IPS-18c (cell line): Measurements from ENCODE around the gene CPPED1.
"Not testable (repeated sequence)": the region's sequence is repeated elsewhere in the genome, so short reads cannot be mapped to it uniquely, and the experiment has no call there.

Experiments
- H3K4me3 ChIP-seq: 2 replicates; pipeline ENCODE4 v1.7.0; 2013; ENCODE audit warnings: low read depth, mild to moderate bottlenecking, low read length, moderate library complexity; ENCODE audit not compliant: insufficient read depth
- H3K9me3 ChIP-seq: one replicate; pipeline ENCODE4 v1.6.1; 2013; ENCODE audit warnings: mild to moderate bottlenecking, low read length, moderate library complexity; ENCODE audit not compliant: control insufficient read depth, insufficient read depth

Gene CPPED1

GRCh38 chr16:12803203-12804093, at the start of gene CPPED1:
Gene CPPED1 (minus strand): TSS chr16:12803887. CDS start chr16:12803776, 111 bp downstream.
- Histone ChIP-seq H3K4me3 (peak within 1 kb of the TSS; percentile 84), H3K9me3 (no peaks in the 10 kb centered on the region)

- H3K4me3 ChIP-seq: no peak overlapping the region
- H3K9me3 ChIP-seq: no peaks in the 10 kb centered on the region
Observed at GRCh38 chr16:12850186-12850585, 46.5 kb upstream of the CPPED1 start.

GRCh38 chr16:12846592-12846991, 42.9 kb upstream of the CPPED1 start:
- H3K4me3 ChIP-seq: no peak overlapping the region
- H3K9me3 ChIP-seq: no peaks in the 10 kb centered on the region

GRCh38 chr16:12845282-12845681, 41.6 kb upstream of the CPPED1 start:
- H3K9me3 ChIP-seq: no peaks in the 10 kb centered on the region
- H3K4me3 ChIP-seq: no peak overlapping the region

- no peak overlapping the region for H3K4me3 ChIP-seq
- H3K9me3 ChIP-seq: no peaks in the 10 kb centered on the region
Observed at GRCh38 chr16:12837756-12838155, 34.1 kb upstream of the CPPED1 start.

GRCh38 chr16:12837291-12837690, 33.6 kb upstream of the CPPED1 start:
- Histone ChIP-seq H3K9me3 (no peaks in the 10 kb centered on the region), H3K4me3 (no peak overlapping the region)

GRCh38 chr16:12833926-12834325, 30.2 kb upstream of the CPPED1 start:
- H3K4me3 ChIP-seq: no peak overlapping the region
- no peaks in the 10 kb centered on the region for H3K9me3 ChIP-seq

GRCh38 chr16:12829096-12829888, 25.6 kb upstream of the CPPED1 start:
- Histone ChIP-seq H3K4me3 (no peak overlapping the region), H3K9me3 (no peaks in the 10 kb centered on the region)

GRCh38 chr16:12828206-12828605, 24.5 kb upstream of the CPPED1 start:
- Histone ChIP-seq H3K9me3 (no peaks in the 10 kb centered on the region), H3K4me3 (no peak overlapping the region)

- H3K9me3 ChIP-seq: no peaks in the 10 kb centered on the region
- H3K4me3 ChIP-seq: no peak overlapping the region
Observed at GRCh38 chr16:12826559-12826958, 22.9 kb upstream of the CPPED1 start.

GRCh38 chr16:12819126-12820117, 15.7 kb upstream of the CPPED1 start:
- Histone ChIP-seq H3K9me3 (no peaks in the 10 kb centered on the region), H3K4me3 (no peak overlapping the region)

GRCh38 chr16:12818326-12818725, 14.6 kb upstream of the CPPED1 start:
- no peaks in the 10 kb centered on the region for H3K9me3 ChIP-seq
- no peak overlapping the region for H3K4me3 ChIP-seq

GRCh38 chr16:12816791-12817214, 13.1 kb upstream of the CPPED1 start:
- H3K4me3 ChIP-seq, H3K9me3 ChIP-seq: not testable (repeated sequence)

- no peaks in the 10 kb centered on the region for H3K9me3 ChIP-seq
- H3K4me3 ChIP-seq: no peak overlapping the region
Observed at GRCh38 chr16:12815361-12815760, 11.7 kb upstream of the CPPED1 start.

- H3K4me3 ChIP-seq, H3K9me3 ChIP-seq: not testable (repeated sequence)
Observed at GRCh38 chr16:12813734-12814133, 10.0 kb upstream of the CPPED1 start.

GRCh38 chr16:12813321-12813720, 9.6 kb upstream of the CPPED1 start:
- H3K9me3 ChIP-seq, H3K4me3 ChIP-seq: not testable (repeated sequence)
